ENCODE data around the gene FAM117A. TPM values are rescaled to one million over a fixed set of nuclear protein-coding genes. Genes with fewer than 3 reads are reported as not detected.
A peak's percentile ranks its signal among the peaks of the same experiment; 100 is the strongest.

The FAM117A gene
- total RNA-seq, 4 donors from 2014 or later = 5.6 to 7.5 (median 6.5) TPM

GRCh38 chr17:49681106-49681979, 82.6 kb downstream of the FAM117A start:
- Histone ChIP-seq H3K36me3 (no peaks in the 10 kb centered on the region), H3K9me3 (no peaks in the 10 kb centered on the region), H3K4me3 (no peak overlapping the region), H3K27ac (peak overlapping the region in 2 of 4 donors; percentile 5 to 42), H3K27me3 (no peaks in the 10 kb centered on the region), H3K4me1 (peaks cover 0 to 15% (median 6%) of the 10 kb centered on the region in 3 donors)
- DNase-seq = no peak
- WGBS, 2 donors = 55 to 64% methylated on average over 8 to 9 of the region's 9 CpGs
- no peak for TF ChIP-seq CTCF (IDR thresholded peaks at IDR 0.05)
- no peak for TF ChIP-seq POLR2A (IDR thresholded peaks at IDR 0.05)
- intact Hi-C loops (cut with DNase I) = no loop called here

GRCh38 chr17:49680314-49680713, 83.6 kb downstream of the FAM117A start:
- Histone ChIP-seq H3K36me3 (no peaks in the 10 kb centered on the region), H3K9me3 (no peaks in the 10 kb centered on the region), H3K4me3 (no peak overlapping the region), H3K27me3 (no peaks in the 10 kb centered on the region), H3K4me1 (peaks cover 0 to 25% (median 17%) of the 10 kb centered on the region in 3 donors), H3K27ac (no peak overlapping the region)
- intact Hi-C loops (cut with DNase I) = no loop called here
- 61 to 63% methylated on average over 6 of the region's 6 CpGs for WGBS, 2 donors
- TF ChIP-seq CTCF (IDR thresholded peaks at IDR 0.05) (no peak), POLR2A (IDR thresholded peaks at IDR 0.05) (no peak)
- no peak for DNase-seq

GRCh38 chr17:49677933-49678847, 85.7 kb downstream of the FAM117A start, which contains the start of gene SPOP:
SPOP (minus strand) TSS chr17:49678097; CDS start chr17:49622810, 55,287 bp downstream.
- H3K9me3 ChIP-seq = no peaks in the 10 kb centered on the region
- 19 to 20% methylated on average over 37 to 43 of the region's 53 CpGs for WGBS, 2 donors
- DNase-seq = peak; percentile 99
- H3K4me1 ChIP-seq = peaks cover 0 to 44% (median 30%) of the 10 kb centered on the region in 3 donors
- TF ChIP-seq POLR2A (IDR thresholded peaks at IDR 0.05) = peak in 3 of 4 donors; percentile 35 to 48 (median 41)
- TF ChIP-seq CTCF (IDR thresholded peaks at IDR 0.05) = no peak
- no peaks in the 10 kb centered on the region for H3K27me3 ChIP-seq
- intact Hi-C loops (cut with DNase I) = loop anchor here (10.0 kb wide), 1 partner anchor 63 kb away; no protein-coding TSS in a partner anchor
- H3K27ac ChIP-seq = peak within 1 kb of the TSS; percentile 93 to 99 (median 98)
- peaks cover 0 to 10% (median 0%) of the 10 kb centered on the region in 3 donors for H3K36me3 ChIP-seq
- peak within 1 kb of the TSS; percentile 59 to 79 (median 78) for H3K4me3 ChIP-seq

- Histone ChIP-seq H3K27me3 (no peaks in the 10 kb centered on the region), H3K9me3 (no peaks in the 10 kb centered on the region), H3K4me3 (peak overlapping the region; percentile 59 to 79 (median 78)), H3K4me1 (peaks cover 0 to 50% (median 30%) of the 10 kb centered on the region in 3 donors), H3K27ac (peak overlapping the region; percentile 93 to 99 (median 98)), H3K36me3 (peaks cover 0 to 12% (median 4%) of the 10 kb centered on the region in 3 donors)
- WGBS, 2 donors = 0 to 1% methylated on average over 10 to 11 of the region's 34 CpGs
- peak; percentile 71 for DNase-seq
- no peak for TF ChIP-seq CTCF (IDR thresholded peaks at IDR 0.05)
- peak in 2 of 4 donors; percentile 15 to 26 for TF ChIP-seq POLR2A (IDR thresholded peaks at IDR 0.05)
- intact Hi-C loops (cut with DNase I) = loop anchor here (10.0 kb wide), 1 partner anchor 63 kb away; no protein-coding TSS in a partner anchor
Observed at GRCh38 chr17:49677134-49677932, 86.6 kb downstream of the FAM117A start.
